GM18505 (cell line): ENCODE measurements around the gene SELENOF.
"Not testable (repeated sequence)": the region's sequence is repeated elsewhere in the genome, so short reads cannot be mapped to it uniquely, and the experiment has no call there.

Experiments
- ATAC-seq: cut with Tn5 transposase; IDR thresholded peaks from one replicate; pipeline ENCODE4 v1.9.1; 2021; ENCODE audit not compliant: unreplicated experiment
- POLR2A ChIP-seq: IDR thresholded peaks from 4 replicates; pipeline ENCODE4 v1.6.1; 2011; ENCODE audit warnings: borderline replicate concordance; ENCODE audit not compliant: insufficient read depth, insufficient read length; ENCODE audit errors: extremely low read depth

Gene SELENOF

DNA sequence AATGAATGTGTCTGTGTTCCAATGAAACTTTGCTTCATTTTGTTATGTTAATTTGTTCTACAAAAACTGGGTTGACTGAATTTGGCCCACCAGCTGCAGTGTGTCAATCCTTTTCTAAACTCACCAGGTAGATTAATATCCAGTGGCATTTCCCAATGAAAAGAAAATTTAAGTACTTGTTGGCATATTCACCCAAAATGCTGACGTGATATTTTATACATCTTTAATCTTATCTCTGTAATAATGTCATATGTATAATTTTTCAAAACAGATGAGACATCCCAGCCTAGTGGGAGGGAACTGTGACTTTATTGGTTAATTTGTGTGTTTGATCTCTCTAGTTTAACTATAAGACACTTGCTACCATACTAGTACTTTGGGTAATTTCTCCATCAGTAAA lies 8.1 kb downstream of the SELENOF start:
- no peak for TF ChIP-seq POLR2A
- ATAC-seq = no peak

DNA sequence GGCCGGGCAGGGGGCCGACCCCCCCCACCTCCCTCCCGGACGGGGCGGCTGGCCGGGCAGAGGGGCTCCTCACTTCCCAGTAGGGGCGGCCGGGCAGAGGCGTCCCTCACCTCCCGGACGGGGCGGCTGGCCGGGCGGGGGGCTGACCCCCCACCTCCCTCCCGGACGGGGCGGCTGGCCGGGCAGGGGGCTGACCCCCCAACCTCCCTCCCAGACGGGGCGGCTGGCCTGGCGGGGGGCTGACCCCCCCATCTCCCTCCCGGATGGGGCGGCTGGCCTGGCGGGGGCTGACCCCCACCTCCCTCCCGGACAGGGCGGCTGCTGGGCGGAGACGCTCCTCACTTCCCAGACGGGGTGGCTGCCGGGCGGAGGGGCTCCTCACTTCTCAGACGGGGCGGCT lies 14.5 kb downstream of the SELENOF start:
- not testable (repeated sequence) for ATAC-seq

DNA sequence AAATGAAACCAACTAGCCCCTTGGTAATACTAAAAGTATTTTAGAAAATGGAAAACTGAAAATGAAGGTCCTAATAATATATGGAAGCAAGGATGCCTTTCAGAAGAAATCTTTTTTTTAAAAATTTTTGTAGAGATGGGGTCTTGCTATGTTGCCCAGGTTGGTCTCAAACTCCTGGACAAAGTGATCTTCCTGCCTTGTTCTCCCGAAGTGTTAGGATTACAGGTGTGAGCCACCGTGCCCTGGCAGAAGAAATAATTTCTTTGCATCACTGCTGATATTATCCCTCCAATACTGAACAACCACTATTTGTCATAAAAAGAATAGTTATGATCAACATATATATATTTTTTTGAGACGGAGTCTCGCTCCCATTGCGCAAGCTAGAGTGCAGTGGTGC lies 25.6 kb downstream of the SELENOF start:
- no peak for TF ChIP-seq POLR2A
- ATAC-seq = no peak

DNA sequence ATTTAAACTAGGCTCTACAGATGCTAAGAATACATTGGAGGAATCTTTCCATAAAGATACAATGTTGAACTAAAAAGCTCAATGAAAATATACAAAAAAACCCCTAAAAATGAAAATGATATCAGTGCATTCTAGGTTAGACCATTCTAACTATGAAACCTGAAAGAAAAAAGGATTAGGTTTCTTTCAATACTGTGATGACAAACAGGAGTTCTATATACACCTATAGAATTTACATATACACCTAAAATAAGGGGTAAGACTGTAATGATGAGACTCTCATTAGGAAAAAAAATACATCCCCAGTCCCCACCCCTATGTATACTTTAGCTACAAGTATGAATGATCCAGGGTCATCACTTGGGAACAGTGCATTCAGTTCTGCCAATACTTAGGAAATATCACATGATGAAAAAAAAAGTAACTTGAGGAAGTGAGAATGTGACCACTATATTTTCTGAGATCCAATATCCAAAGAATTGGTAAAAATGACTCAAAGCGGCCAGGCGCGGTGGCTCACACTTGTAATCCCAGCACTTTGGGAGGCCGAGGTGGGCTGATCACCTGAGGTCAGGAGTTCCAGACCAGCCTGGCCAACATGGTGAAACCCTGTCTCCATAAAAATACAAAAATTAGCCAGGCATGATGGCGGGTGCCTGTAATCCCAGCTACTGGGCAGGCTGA lies 26.3 kb downstream of the SELENOF start:
- ATAC-seq = no peak
- no peak for TF ChIP-seq POLR2A

DNA sequence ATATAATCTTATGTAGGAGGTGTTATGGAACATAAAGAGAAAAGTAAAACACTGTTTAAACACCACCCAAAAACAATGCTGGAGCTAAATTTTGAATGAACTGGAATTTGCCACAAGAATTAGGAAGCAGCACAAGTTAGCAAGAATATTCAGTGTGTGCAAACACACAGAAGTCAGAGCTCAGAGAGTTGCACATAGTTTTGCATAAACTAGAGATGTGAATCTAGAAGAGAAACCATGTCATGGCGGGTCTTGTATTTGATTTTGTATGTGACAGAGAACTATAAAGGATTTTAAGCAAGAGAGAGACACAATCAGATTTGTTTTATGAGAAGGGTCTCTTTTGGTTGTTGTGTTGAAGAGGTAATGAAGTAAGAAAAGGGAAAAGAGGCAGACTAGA lies 38.2 kb downstream of the SELENOF start:
- no peak for ATAC-seq
- TF ChIP-seq POLR2A = no peak

DNA sequence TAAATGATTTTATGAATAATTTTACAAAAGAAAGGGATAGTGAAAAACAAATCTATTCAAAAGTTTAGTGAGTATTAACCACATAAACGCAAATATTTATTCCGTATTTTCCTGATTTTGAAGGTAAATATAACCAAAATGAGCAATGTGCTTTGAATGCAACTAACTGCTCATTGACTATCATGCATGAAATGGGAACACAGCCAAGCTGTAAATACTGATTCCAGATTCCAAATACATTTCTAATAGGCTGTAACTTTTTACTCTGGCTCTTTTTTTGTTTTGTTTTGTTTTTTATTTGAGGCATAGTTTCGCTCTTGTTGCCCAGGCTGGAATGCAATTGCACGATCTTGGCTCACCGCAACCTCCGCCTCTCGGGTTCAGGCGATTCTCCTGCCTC lies 41.8 kb downstream of the SELENOF start:
- no peak for TF ChIP-seq POLR2A
- no peak for ATAC-seq

DNA sequence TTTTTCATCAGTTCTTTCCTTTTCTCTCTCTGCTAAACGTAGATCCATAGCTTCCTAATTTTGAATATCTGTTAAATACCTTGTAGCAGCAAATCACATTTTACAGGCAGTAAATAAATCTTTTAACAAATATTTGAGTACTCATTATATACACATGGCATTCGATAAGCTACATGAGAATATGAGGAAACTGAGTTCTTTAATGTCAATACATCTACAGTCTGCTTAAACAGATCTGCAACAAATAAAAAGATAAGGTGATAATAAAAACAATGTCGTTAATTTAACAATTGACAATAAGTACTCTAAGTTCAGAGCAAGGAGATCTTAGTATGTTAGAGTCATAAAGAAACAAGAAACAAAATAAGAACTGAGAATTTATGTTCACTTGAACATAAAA lies 42.9 kb downstream of the SELENOF start:
- TF ChIP-seq POLR2A = no peak
- ATAC-seq = no peak

DNA sequence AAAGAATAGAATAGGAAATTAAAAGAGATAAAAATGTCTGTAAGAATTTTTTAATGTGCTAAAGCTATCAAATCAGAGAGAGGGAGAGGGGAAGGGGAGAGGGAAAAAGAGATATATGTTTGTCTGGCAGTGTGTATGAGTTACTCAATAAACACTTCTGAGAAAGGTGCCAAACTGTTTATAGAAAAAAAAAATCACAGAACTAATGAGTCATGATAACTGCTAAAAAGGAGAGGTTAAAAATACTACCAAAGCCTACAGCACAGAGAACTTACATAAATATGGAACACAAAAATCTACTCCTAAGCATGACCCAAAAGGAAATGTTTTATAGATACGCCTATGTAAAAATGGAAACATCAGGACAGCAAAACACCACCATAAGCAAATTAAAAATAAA lies 45.4 kb downstream of the SELENOF start:
- ATAC-seq = no peak
- no peak for TF ChIP-seq POLR2A

DNA sequence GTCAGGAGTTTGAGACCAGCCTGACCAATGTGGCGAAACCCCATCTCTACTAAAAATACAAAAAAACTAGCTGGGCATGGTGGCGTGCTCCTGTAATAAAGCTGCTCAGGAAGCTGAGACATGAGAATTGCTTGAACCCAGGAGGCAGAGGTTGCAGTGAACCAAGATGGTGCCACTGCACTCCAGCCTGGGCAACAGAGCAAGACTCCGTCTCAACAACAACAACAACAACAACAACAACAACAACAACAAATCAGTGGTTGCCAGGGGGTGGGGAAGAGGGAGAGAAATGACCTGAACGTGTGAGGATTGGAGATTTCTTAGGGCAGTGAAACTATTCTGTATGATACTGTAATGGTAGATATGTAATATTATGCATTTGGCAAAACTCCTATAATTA lies 46.6 kb downstream of the SELENOF start:
- not testable (repeated sequence) for ATAC-seq

DNA sequence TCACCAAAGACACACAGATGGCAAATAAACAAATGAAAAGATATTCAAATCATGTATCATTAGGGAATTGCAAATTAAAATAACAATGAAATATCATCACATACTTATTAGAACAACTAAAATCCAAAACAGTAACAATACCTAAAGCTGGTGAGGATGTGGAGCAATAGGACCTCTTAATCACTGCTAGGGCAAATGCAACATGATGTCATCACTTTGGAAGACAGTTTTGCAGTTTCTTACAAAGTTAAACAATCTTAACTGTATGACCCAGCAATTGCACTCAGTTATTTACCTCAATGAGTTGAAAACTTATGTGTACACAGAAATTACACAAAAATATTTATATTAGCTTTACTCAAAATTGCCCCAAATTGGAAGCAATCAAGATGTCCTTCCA lies 47.3 kb downstream of the SELENOF start:
- TF ChIP-seq POLR2A = no peak
- ATAC-seq = peak; percentile 39

DNA sequence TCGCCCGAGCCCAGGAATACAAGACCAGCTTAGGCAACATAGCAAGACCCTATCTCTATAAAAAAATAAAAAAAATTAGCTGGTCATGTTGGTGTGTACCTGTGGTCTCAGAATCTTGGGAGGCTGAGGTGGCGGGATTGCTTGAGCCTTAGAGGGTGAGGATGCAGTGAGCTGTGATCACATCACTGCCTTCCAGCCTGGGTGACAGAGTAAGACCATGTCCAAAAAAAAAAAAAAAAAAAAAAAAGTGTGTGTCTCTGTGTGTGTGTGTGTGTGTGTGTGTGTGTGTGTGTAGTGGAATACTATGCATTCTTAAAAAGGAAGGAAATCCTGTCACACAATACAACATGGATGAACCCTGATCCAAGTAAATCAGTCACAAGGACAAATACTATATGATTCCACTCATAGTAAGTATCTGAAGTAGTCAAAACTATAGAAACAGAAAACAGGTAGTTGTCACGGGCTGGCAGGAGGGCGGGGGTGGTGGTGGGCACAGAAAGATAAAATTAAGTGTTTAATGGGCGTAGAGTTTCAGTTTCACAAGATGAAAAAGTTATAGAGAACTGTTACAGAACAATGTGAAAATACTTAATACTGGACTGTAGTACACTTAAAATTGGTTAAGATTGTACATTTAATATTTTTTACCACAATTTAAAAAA lies 47.8 kb downstream of the SELENOF start:
- peak; percentile 67 for ATAC-seq
- TF ChIP-seq POLR2A = no peak

DNA sequence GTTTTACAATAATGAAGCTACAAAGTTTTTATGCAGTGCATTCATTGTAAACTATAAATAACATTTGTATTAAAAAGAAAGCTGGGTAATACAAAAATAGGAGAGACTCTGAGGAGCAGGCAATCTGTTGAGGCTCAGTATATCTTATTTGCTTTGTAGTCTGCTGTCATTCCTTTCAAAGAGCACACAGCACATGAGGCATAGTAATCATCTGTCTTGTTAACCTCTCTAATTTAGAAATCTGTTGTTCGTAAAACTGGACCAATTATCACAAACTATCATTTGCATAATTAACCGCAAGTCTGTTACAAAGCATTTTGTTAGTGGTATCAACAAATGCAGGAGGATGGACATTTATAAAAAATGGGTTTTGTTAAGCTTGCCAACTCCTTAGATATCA lies 51.0 kb downstream of the SELENOF start:
- no peak for TF ChIP-seq POLR2A
- no peak for ATAC-seq

DNA sequence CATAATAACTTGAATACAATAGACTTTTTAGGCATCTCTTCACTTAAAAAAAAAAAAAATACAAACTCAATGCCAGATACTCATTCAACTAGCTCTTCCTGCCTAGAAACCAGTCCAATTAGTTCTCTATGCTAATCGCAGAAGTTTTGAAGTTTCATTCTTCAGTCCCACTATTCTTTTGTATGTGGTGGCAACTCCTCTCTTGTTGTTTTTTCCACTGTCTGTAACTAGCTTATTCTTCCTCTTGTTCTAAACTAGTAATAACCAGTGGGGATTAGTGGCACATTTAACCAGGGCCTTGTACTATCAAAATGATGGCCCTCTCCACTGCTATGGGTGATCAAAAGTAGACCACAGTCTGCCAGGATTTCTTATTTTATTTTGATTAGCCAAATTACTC lies 52.5 kb downstream of the SELENOF start:
- no peak for ATAC-seq
- TF ChIP-seq POLR2A = no peak

DNA sequence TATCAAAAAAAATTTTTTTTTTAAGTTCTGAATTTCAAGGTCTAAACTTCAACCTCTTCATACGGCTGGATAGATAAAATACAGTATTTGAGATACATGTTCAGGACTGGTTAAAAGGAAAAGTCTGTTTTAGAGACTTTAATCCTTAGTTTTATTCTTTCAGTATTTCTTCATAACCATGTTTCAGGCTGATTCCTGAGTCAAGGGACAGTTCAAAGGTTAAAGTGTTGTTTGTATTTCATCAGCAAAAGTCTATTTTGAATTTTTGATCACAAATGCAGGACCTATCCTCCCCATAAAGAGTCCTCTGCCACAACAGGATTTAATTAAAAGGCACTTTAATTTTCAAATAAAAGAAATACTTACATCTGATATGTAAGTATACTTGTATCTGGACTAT lies 53.5 kb downstream of the SELENOF start:
- ATAC-seq = no peak
- no peak for TF ChIP-seq POLR2A

DNA sequence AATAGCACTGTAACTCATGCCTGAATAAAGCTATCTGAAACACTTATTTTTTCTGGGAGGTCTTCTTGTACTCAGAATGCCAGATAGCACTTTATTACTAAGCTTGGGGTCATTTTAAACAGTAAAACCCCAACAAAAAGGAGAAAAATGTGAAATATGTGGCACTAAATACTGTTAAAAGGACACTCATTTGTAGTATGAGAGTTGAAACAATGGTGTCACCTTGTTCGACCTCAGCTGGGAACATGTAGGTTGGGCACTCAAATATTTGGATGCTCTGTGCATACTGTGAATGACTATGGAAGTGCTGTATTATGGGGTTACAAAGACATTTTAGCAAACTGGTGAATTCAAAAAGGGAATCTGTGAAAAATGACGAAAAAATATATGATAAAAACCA lies 53.9 kb downstream of the SELENOF start:
- no peak for TF ChIP-seq POLR2A
- ATAC-seq = no peak

DNA sequence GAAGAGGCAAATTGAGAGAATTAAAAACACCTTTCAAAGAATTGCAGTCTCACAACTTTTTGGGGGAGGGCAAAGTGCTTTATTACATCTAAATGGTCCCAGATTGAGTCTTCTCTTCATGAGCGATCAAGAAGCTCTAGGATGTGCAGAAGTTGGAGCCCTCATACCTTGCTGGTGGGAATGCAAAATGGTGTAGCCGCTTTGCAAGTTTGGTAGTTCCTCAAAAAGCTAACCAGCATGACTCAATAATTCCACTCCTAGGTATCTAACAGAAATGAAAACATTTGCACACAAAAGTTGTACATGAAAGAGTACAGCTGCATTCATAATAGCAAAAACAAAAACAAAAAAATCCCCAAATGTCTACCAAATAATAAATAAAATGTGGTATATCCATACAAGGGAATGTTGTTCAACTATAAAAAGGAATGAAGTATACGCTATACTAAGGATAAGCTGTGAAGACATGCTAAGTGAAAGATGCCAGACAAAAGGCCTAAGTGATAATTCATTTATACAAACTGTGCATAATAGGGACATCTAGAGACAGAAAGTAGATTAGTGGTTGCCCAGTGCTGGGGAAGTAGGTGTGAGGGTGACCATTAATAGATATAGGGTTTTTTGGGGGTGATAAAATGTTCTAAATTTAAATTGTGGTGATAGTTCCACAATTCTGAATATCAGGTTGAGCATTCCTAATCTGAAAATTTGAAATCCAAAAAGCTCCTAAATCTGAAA lies 55.2 kb downstream of the SELENOF start:
- ATAC-seq = no peak
- no peak for TF ChIP-seq POLR2A
